Mesothelial cell of epicardium (in vitro differentiated cells): Measurements from ENCODE around the gene PRLH. TPM values are rescaled to one million over a fixed set of nuclear protein-coding genes. Genes with fewer than 3 reads are reported as not detected.

Source experiments
- DNase-seq, 2 experiments: peaks; one replicate each; pipeline ENCODE4 v3.0.0; 2021; ENCODE audit warnings: low spot score in 2 of 2; ENCODE audit not compliant: unreplicated experiment in 2 of 2
- H3K27ac Mint-ChIP-seq: 2 replicates; pipeline ENCODE4 v1.8.0; 2021; ENCODE audit warnings: mixed read lengths
- H3K27me3 Mint-ChIP-seq: 2 replicates; pipeline ENCODE4 v1.8.0; 2021; ENCODE audit warnings: low read depth, mixed read lengths
- H3K36me3 Mint-ChIP-seq: 2 replicates; pipeline ENCODE4 v1.8.0; 2021; ENCODE audit warnings: mixed read lengths
- H3K4me1 Mint-ChIP-seq: 2 replicates; pipeline ENCODE4 v1.8.0; 2021; ENCODE audit warnings: mixed read lengths
- H3K4me3 Mint-ChIP-seq: 2 replicates; pipeline ENCODE4 v1.8.0; 2021; ENCODE audit warnings: mild to moderate bottlenecking, moderate library complexity, mixed read lengths
- H3K9me3 Mint-ChIP-seq: 2 replicates; pipeline ENCODE4 v1.8.0; 2021; ENCODE audit warnings: mixed read lengths
- total RNA-seq: library from RNA; stranded (reverse); gene quantifications from 3 replicates; pipeline ENCODE4 v1.2.1, GENCODE V29; 2021
- TF ChIP-seq, protein P1 (sequence below): fragments of 200-600 bp; sonication (generic); IDR thresholded peaks from one replicate; pipeline ENCODE4 v1.5.0; 2021; ENCODE audit warnings: antibody characterized with exemption; ENCODE audit not compliant: unreplicated experiment

Gene PRLH
- total RNA-seq, 1 donor from 2014 or later: not detected

DNA sequence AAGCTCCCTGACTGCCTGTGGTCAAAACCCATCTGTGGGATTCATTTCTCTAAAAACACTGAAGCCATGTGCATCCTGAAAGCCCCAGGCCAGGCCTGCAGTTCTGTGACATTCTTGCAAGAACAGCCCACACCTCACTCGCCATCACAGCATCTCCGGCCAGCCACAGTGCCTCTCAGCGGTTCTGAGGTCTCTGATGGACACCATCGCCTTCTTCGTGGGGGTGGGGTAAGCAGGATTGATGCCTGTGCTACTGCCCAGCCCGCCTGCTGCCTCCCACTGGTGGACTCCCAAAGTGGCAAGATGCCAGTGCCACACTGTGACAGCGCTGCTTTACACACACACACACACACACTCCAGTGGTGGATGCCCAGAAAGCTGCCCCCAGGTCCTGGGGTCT lies 5.2 kb upstream of the PRLH start:
- peaks cover 1% of the 10 kb centered on the region for H3K9me3 Mint-ChIP-seq
- no peaks in the 10 kb centered on the region for H3K36me3 Mint-ChIP-seq
- no peak overlapping the region for H3K27ac Mint-ChIP-seq
- TF ChIP-seq, protein P1, sequence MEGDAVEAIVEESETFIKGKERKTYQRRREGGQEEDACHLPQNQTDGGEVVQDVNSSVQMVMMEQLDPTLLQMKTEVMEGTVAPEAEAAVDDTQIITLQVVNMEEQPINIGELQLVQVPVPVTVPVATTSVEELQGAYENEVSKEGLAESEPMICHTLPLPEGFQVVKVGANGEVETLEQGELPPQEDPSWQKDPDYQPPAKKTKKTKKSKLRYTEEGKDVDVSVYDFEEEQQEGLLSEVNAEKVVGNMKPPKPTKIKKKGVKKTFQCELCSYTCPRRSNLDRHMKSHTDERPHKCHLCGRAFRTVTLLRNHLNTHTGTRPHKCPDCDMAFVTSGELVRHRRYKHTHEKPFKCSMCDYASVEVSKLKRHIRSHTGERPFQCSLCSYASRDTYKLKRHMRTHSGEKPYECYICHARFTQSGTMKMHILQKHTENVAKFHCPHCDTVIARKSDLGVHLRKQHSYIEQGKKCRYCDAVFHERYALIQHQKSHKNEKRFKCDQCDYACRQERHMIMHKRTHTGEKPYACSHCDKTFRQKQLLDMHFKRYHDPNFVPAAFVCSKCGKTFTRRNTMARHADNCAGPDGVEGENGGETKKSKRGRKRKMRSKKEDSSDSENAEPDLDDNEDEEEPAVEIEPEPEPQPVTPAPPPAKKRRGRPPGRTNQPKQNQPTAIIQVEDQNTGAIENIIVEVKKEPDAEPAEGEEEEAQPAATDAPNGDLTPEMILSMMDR: no peak
- DNase-seq: no peak
- H3K4me1 Mint-ChIP-seq: no peaks in the 10 kb centered on the region
- H3K4me3 Mint-ChIP-seq: no peak overlapping the region
- peaks cover 21% of the 10 kb centered on the region for H3K27me3 Mint-ChIP-seq

DNA sequence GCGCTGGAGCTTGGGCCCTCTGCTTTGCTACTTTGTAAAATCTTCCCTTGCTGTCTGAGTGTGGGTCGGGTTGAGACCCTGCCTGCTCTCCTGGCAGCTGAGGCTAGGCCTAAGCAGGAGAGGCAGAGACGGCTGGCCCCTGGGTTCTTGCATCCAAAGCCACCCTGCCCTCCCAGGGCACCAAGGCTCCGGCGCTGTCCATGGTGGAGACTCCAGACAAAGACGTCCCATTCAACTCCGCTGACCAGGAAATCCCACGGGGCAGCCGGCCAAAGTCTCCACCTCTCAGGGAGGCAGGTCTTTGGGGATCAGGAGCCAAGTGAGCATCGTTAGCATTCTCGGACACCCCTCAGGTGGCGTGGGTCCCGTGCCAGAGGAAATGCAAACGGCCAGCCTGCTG lies 2.6 kb upstream of the PRLH start:
- no peak overlapping the region for H3K4me3 Mint-ChIP-seq
- peaks cover 20% of the 10 kb centered on the region for H3K27me3 Mint-ChIP-seq
- no peaks in the 10 kb centered on the region for H3K4me1 Mint-ChIP-seq
- no peak for DNase-seq
- H3K9me3 Mint-ChIP-seq: peaks cover under 1% of the 10 kb centered on the region
- no peak overlapping the region for H3K27ac Mint-ChIP-seq
- TF ChIP-seq, protein P1: no peak
- H3K36me3 Mint-ChIP-seq: no peaks in the 10 kb centered on the region

DNA sequence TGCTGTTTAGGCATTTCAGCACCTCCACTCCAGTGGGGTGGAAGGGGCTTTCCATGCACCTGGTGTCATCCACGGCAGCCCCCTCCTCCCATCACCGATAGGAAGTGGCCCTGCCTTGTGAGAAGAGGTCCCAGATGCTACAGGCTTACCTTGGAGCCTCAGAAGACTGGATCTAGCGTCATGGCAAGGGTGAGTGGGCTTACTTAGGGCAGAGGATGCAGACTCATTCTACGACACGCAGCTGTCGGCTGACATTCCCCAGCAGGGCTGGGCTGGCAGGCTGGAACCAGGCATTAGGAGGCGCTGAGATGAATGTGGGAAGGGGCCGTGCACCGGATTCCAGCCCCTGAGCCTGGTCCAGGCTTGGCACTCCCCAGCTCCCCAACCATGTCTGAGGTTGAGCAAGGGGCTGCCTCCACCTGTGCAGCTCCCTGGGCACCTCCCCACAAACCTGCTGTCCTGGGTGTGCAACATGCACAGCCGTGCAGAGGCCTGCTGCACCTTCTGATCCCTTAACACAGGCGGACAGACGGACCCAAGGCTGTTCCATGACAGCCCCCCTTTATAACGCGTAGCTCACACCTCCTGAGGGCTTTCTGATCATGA lies 1.7 kb upstream of the PRLH start:
- Mint-ChIP-seq H3K36me3 (no peaks in the 10 kb centered on the region), H3K4me3 (no peak overlapping the region), H3K9me3 (peaks cover 3% of the 10 kb centered on the region), H3K4me1 (no peaks in the 10 kb centered on the region), H3K27ac (no peak overlapping the region), H3K27me3 (peaks cover 20% of the 10 kb centered on the region)
- no peak for DNase-seq
- TF ChIP-seq, protein P1: no peak

DNA sequence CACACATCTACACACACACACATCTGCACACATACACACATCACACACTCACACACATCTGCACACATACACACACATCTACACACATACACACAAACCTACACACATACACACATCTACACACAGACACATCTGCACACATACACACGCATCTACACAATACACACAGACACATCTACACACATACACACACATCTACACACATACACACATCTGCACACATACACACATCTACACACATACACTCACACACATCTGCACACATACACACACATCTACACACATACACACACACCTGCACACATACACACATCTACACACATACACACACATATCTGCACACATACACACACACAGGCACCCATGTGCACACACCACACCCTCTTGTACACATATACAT lies 400 bp upstream of the PRLH start:
- peaks cover 3% of the 10 kb centered on the region for H3K9me3 Mint-ChIP-seq
- peaks cover 18% of the 10 kb centered on the region for H3K27me3 Mint-ChIP-seq
- no peaks in the 10 kb centered on the region for H3K4me1 Mint-ChIP-seq
- DNase-seq: no peak
- H3K4me3 Mint-ChIP-seq: no peak overlapping the region
- TF ChIP-seq, protein P1: no peak
- H3K27ac Mint-ChIP-seq: no peak overlapping the region
- no peaks in the 10 kb centered on the region for H3K36me3 Mint-ChIP-seq

DNA sequence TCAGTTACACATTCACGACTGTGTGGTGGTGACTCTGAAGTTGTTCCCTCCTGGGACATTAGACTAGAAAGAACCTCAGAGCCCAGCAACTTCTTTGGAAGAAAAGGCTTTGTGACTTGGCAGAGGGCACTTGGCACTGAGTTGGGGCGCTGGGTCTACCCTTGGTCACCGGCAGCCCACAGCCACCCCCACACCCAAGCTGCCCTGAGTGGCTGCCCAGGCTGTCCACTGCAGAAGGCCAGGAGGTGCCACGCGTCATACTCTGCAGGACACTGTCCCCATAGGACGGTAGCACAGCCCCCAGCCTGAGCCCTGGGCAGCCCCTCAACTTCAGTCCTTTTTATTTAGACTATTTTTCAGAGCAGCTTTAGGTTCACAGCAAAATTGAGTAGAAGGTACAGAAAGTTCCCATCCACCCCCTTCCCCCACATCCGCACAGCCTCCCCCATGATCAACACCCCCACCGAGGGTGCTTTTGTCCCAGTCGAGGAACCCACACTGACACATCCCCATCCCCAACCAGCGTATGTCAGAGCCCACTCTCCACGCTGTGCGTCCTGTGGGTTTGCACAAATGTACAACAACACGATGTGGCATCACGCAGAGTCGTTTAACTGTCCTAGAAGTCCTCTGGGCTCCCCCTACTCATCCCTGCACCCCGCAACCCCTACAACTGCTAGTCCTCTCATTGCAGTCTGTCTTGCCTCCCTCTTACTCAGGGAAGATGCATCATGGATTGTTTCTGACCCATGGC lies 1.1 kb downstream of the PRLH start:
- no peaks in the 10 kb centered on the region for H3K36me3 Mint-ChIP-seq
- H3K27ac Mint-ChIP-seq: no peak overlapping the region

More for the DNA sequence above, 1.1 kb downstream of the PRLH start:
- peaks cover 8% of the 10 kb centered on the region for H3K4me1 Mint-ChIP-seq
- H3K4me3 Mint-ChIP-seq: no peak overlapping the region
- no peak for DNase-seq
- TF ChIP-seq, protein P1: no peak
- H3K9me3 Mint-ChIP-seq: peaks cover 3% of the 10 kb centered on the region
- H3K27me3 Mint-ChIP-seq: peaks cover 13% of the 10 kb centered on the region
